ENCODE results near the gene SCNN1B. TPM values are rescaled to one million over a fixed set of nuclear protein-coding genes. Genes with fewer than 3 reads are reported as not detected.

The SCNN1B gene
- polyA plus RNA-seq, 1 experiment, result not detected

DNA sequence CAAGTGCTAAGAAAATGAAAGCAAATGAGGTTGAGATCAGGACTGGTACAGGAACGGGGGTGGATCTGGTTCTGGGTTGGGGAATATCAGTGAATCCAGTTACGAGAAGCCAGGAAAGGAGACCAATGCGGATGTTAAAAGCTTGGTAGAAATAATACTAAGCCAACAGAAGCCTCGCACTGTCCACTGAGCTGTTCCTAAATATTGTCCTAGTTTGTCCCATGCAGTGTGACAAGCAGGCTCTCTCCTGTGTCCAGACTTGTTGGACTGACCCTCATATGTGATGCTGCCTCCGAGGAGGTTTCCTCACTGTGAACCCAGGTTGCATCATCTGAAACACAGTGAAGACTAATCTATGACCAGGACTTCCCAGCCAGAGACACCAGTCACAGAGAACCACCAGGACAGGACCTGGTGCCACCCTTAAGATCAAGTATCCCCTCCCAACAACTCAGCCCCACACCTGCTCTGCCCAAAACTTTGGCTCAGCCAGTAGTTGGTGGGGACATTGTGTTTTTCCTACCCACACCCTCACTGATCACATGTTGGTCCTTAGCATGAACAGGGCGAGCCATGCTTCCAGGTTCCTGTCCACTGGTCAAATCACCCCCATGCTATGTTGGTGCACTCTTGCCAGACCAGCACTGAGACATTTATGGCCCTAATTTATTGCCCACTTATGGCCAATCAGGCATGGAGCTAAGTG, 32.7 kb upstream of the SCNN1B start:
- TF ChIP-seq, protein P1, sequence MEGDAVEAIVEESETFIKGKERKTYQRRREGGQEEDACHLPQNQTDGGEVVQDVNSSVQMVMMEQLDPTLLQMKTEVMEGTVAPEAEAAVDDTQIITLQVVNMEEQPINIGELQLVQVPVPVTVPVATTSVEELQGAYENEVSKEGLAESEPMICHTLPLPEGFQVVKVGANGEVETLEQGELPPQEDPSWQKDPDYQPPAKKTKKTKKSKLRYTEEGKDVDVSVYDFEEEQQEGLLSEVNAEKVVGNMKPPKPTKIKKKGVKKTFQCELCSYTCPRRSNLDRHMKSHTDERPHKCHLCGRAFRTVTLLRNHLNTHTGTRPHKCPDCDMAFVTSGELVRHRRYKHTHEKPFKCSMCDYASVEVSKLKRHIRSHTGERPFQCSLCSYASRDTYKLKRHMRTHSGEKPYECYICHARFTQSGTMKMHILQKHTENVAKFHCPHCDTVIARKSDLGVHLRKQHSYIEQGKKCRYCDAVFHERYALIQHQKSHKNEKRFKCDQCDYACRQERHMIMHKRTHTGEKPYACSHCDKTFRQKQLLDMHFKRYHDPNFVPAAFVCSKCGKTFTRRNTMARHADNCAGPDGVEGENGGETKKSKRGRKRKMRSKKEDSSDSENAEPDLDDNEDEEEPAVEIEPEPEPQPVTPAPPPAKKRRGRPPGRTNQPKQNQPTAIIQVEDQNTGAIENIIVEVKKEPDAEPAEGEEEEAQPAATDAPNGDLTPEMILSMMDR (IDR thresholded peaks at IDR 0.05; ENCODE audit: insufficient read depth, low read depth, low read length), result no peak
- POLR2A ChIA-PET, result no interaction called here
- no peaks in the 10 kb centered on the region for H3K36me3 ChIP-seq (ENCODE audit: control insufficient read depth, insufficient read depth, low read length)
- no peak overlapping the region for H3K4me3 ChIP-seq (ENCODE audit: low read depth, low read length)
- DNase-seq (ENCODE audit: low read depth), result no peak
- CTCF ChIA-PET, result no interaction called here
- no peaks in the 10 kb centered on the region for H3K27me3 ChIP-seq (ENCODE audit: control insufficient read depth, insufficient read depth, low read length)

DNA sequence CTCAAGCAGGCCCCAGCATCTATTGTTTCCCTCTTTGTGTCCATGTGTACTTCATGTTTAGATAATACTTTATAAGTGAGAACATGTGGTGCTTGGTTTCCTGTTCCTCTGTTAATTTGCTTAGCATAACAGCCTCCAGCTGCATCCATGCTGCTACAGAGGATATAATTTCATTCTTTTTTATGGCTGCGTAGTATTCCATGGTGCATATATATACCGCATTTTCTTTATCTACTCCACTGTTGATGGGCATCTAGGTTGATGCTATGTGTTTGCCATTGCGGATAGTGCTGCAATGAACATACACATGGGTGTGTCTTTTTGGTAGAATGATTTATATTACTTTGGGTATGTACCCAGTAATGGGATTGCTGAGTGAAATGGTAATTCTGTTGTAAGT, 31.4 kb upstream of the SCNN1B start:
- no peaks in the 10 kb centered on the region for H3K27me3 ChIP-seq (ENCODE audit: control insufficient read depth, insufficient read depth, low read length)
- TF ChIP-seq, protein P1 (IDR thresholded peaks at IDR 0.05; ENCODE audit: insufficient read depth, low read depth, low read length), result no peak
- no peak overlapping the region for H3K4me3 ChIP-seq (ENCODE audit: low read depth, low read length)
- CTCF ChIA-PET, result no interaction called here
- DNase-seq (ENCODE audit: low read depth), result no peak
- POLR2A ChIA-PET, result no interaction called here
- no peaks in the 10 kb centered on the region for H3K36me3 ChIP-seq (ENCODE audit: control insufficient read depth, insufficient read depth, low read length)

DNA sequence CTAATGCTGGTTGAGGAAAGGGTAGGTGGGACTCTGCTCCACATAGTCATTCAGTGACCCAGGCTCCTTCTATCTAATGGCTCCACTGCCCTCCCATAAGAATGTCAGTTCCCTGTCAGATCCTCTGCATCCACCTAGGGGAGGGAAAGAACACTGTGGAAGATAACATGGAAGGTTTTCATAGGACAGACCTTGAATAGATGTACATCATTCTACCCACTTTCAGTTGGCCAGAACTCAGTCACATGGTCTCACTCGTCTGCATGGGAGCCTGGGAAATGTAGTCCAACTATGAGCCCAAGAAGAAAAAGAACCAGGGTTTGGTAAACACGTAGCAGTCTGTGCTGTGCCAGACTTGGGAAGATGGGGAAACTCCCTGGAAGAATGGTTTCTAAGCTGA, 27.1 kb upstream of the SCNN1B start:
- TF ChIP-seq, protein P1 (IDR thresholded peaks at IDR 0.05; ENCODE audit: insufficient read depth, low read depth, low read length), result no peak
- Histone ChIP-seq H3K36me3 (ENCODE audit: control insufficient read depth, insufficient read depth, low read length) (no peaks in the 10 kb centered on the region), H3K27me3 (ENCODE audit: control insufficient read depth, insufficient read depth, low read length) (no peaks in the 10 kb centered on the region), H3K4me3 (ENCODE audit: low read depth, low read length) (no peak overlapping the region)
- ChIA-PET POLR2A (no interaction called here), CTCF (no interaction called here)
- no peak for DNase-seq (ENCODE audit: low read depth)

DNA sequence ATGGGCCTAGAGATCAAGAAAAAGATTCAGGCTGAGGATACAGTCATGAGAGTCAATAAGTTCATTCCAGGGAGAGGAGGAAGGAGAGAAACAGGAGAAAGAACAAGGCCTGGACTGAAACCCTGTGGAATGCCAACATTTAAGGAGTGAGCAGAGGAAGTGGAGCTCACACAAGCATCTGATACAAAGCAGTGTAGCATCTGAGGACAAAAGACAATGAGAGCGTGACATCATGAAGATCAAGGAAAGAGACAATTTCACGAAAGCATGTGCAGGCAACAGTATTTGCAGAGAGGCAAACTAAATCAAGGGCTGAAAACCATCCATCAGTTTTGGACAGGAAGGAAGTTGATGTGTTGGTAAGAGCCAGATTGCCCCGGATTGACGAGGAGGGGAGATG, 25.3 kb upstream of the SCNN1B start:
- CTCF ChIA-PET, result interaction anchor here (0.6 kb wide), 1 partner anchor 15 kb away, joined by 3 read pairs; no protein-coding TSS in a partner anchor
- no peak for DNase-seq (ENCODE audit: low read depth)
- Histone ChIP-seq H3K4me3 (ENCODE audit: low read depth, low read length) (no peak overlapping the region), H3K36me3 (ENCODE audit: control insufficient read depth, insufficient read depth, low read length) (no peaks in the 10 kb centered on the region), H3K27me3 (ENCODE audit: control insufficient read depth, insufficient read depth, low read length) (no peaks in the 10 kb centered on the region)
- POLR2A ChIA-PET, result no interaction called here
- TF ChIP-seq, protein P1 (IDR thresholded peaks at IDR 0.05; ENCODE audit: insufficient read depth, low read depth, low read length), result no peak

DNA sequence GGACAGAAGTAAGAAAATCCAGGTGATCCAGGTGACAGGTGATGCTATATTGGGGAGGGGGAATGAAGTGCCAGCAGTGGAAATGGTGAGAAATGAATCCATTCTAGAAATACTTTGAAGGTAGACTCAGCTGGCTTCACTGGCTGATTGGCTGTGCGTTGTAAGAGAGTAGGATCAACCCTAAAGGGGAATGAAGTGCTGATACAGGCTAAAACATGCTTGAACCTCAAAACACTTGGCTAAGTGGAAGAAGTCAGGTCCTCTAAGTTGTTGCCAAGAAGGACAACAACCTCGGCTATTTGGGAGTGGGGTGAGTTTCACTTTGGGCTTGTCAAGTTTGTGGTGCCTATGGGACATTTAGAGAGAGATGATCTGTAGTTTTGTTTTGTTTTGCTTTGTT, 24.1 kb upstream of the SCNN1B start:
- POLR2A ChIA-PET, result no interaction called here
- no peaks in the 10 kb centered on the region for H3K36me3 ChIP-seq (ENCODE audit: control insufficient read depth, insufficient read depth, low read length)
- TF ChIP-seq, protein P1 (IDR thresholded peaks at IDR 0.05; ENCODE audit: insufficient read depth, low read depth, low read length), result no peak
- H3K27me3 ChIP-seq (ENCODE audit: control insufficient read depth, insufficient read depth, low read length), result no peaks in the 10 kb centered on the region
- no peak overlapping the region for H3K4me3 ChIP-seq (ENCODE audit: low read depth, low read length)
- DNase-seq (ENCODE audit: low read depth), result no peak
- CTCF ChIA-PET, result no interaction called here

All from BJ (cell line).